Endothelial cell of umbilical vein (primary cell): ENCODE results near the gene FCER1A. TPM values are rescaled to one million over a fixed set of nuclear protein-coding genes. Genes with fewer than 3 reads are reported as not detected.

Experiments used
- BruUV-seq: library from RNA; stranded (reverse); fragments of 400-500 nt; replicated peaks from 2 replicates; lab custom pipeline; 2021; lab: Mats Ljungman, UMichigan
- CTCF ChIA-PET: fragments of 300-600, 350-600 bp; sonication (Branson Sonifier 250); formaldehyde crosslinking; loops from one replicate; lab custom pipeline; 2021; ENCODE audit warnings: antibody characterized with exemption, inconsistent platforms; lab: Charles Lee
- POLR2A ChIA-PET: fragments of 300-600, 350-600 bp; sonication (Branson Sonifier 250); formaldehyde crosslinking; loops from one replicate; lab custom pipeline; 2021; ENCODE audit warnings: antibody characterized with exemption, inconsistent platforms; lab: Charles Lee
- DNase-seq: peaks from one replicate; pipeline ENCODE4 v3.0.0-alpha.2; 2011; ENCODE audit warnings: low read depth, low spot score
- FAIRE-seq: peaks from 2 replicates; lab custom pipeline; 2011; peaks lifted over from hg19 to GRCh38; lab: Jason Lieb, UNC
- H2AFZ ChIP-seq: 2 replicates; pipeline ENCODE4 v1.6.0; 2012; ENCODE audit warnings: low read depth, low read length, control low read depth, inconsistent platforms
- H3K27ac ChIP-seq: 2 replicates; pipeline ENCODE4 v1.5.1; 2011; ENCODE audit warnings: low read depth, mild to moderate bottlenecking, control low read depth, low read length, moderate library complexity; ENCODE audit not compliant: insufficient read depth
- H3K27me3 ChIP-seq, 2 experiments: 2 replicates each; pipeline versions ENCODE4 v1.6.0 to v1.6.1; 2011; ENCODE audit warnings: low read length in 2 of 2, mixed read lengths in 1 of 2; ENCODE audit not compliant: control insufficient read depth in 2 of 2, insufficient read depth in 2 of 2
- H3K36me3 ChIP-seq, 2 experiments: 2 replicates in 1 of 2; 3 replicates in 1 of 2; pipeline ENCODE4 v1.5.1; 2011; ENCODE audit warnings: low read length in 2 of 2, mild to moderate bottlenecking in 1 of 2, moderate library complexity in 1 of 2; ENCODE audit not compliant: control insufficient read depth in 2 of 2, insufficient read depth in 2 of 2; ENCODE audit errors: extremely low read depth in 1 of 2
- H3K4me1 ChIP-seq: 3 replicates; pipeline ENCODE4 v1.5.1; 2011; ENCODE audit warnings: mild to moderate bottlenecking, low read length; ENCODE audit not compliant: control insufficient read depth, insufficient read depth; ENCODE audit errors: extremely low read depth
- H3K4me2 ChIP-seq: 2 replicates; pipeline ENCODE4 v1.6.1; 2011; ENCODE audit warnings: low read length, control low read depth, mixed read lengths; ENCODE audit not compliant: insufficient read depth
- H3K4me3 ChIP-seq, 3 experiments: fragments of 200-600 bp in 1 of 3; sonication (generic), shearing (Covaris generic) in 1 of 3; replicated peaks in 1 of 3; 2 replicates each; pipeline ENCODE4 v1.5.1; 2011 to 2016; ENCODE audit warnings: control low read depth in 3 of 3, low read length in 3 of 3, mild to moderate bottlenecking in 2 of 3, inconsistent platforms in 1 of 3, low read depth in 1 of 3, moderate library complexity in 1 of 3; ENCODE audit not compliant: insufficient read depth in 1 of 3
- H3K79me2 ChIP-seq: 2 replicates; pipeline ENCODE4 v1.6.0; 2012; ENCODE audit warnings: low read length, inconsistent platforms; ENCODE audit not compliant: control insufficient read depth, insufficient read depth
- H3K9ac ChIP-seq: replicated peaks from 2 replicates; pipeline ENCODE3; 2011; ENCODE audit warnings: low read length, control low read depth; ENCODE audit not compliant: insufficient read depth; ENCODE audit errors: extremely low read depth
- H3K9me1 ChIP-seq: replicated peaks from 3 replicates; pipeline ENCODE4 v1.6.0; 2011; ENCODE audit warnings: mild to moderate bottlenecking, low read length; ENCODE audit not compliant: control insufficient read depth, insufficient read depth; ENCODE audit errors: extremely low read depth
- H3K9me3 ChIP-seq: replicated peaks from 2 replicates; pipeline ENCODE4 v1.5.1; 2012; ENCODE audit warnings: low read length, inconsistent platforms; ENCODE audit not compliant: control insufficient read depth, insufficient read depth
- H4K20me1 ChIP-seq: replicated peaks from 2 replicates; pipeline ENCODE3; 2011; ENCODE audit warnings: mild to moderate bottlenecking, low read length; ENCODE audit not compliant: control insufficient read depth, insufficient read depth; ENCODE audit errors: extremely low read depth
- EZH2 ChIP-seq: IDR thresholded peaks from 2 replicates; pipeline ENCODE4 v1.6.1; 2012; ENCODE audit warnings: borderline replicate concordance, low read depth, mild to moderate bottlenecking, moderate library complexity, low read length, inconsistent platforms; ENCODE audit not compliant: severe bottlenecking
- FOS ChIP-seq: IDR thresholded peaks from 2 replicates; pipeline ENCODE4 v1.6.1; 2011; ENCODE audit warnings: mild to moderate bottlenecking, low read length, moderate library complexity, borderline replicate concordance; ENCODE audit not compliant: insufficient read depth
- GATA2 ChIP-seq: IDR thresholded peaks from 2 replicates; pipeline ENCODE4 v1.7.0; 2011; ENCODE audit warnings: low read depth, mild to moderate bottlenecking, moderate library complexity, mixed read lengths, low read length; ENCODE audit not compliant: insufficient read length, insufficient read depth
- JUN ChIP-seq: IDR thresholded peaks from 2 replicates; pipeline ENCODE4 v1.6.1; 2011; ENCODE audit warnings: borderline replicate concordance, low read depth; ENCODE audit not compliant: insufficient read length, insufficient read depth
- MAX ChIP-seq: IDR thresholded peaks from 2 replicates; pipeline ENCODE4 v1.6.1; 2011; ENCODE audit not compliant: insufficient read depth, insufficient read length
- MYC ChIP-seq: IDR thresholded peaks from one replicate; pipeline ENCODE4 v1.6.1; 2011; ENCODE audit warnings: mild to moderate bottlenecking, low read depth, low read length
- POLR2A ChIP-seq: IDR thresholded peaks from 2 replicates; pipeline ENCODE4 v1.6.1; 2012; ENCODE audit warnings: low read depth, mild to moderate bottlenecking, control low read depth, low read length
- POLR2AphosphoS5 ChIP-seq: IDR thresholded peaks from 2 replicates; pipeline ENCODE4 v1.6.1; 2012; ENCODE audit warnings: low read depth, mild to moderate bottlenecking, control low read depth, low read length, moderate library complexity; ENCODE audit not compliant: insufficient read depth
- dilution Hi-C: fragments of 300-500 bp; cut with MboI; formaldehyde crosslinking; loops from one replicate; pipeline ENCODE4 v1.15.0; 2019; ENCODE audit warnings: low sequenced_read_pairs; ENCODE audit not compliant: extremely low pct_ligation_motif_present
- intact Hi-C: fragments of 100-400 bp; cut with micrococcal nuclease; formaldehyde crosslinking; loops from one replicate; pipeline ENCODE4 v1.10.0; 2022
- polyA plus RNA-seq, 4 experiments: library from polyadenylated mRNA; depleted of rRNA in 3 of 4; stranded (reverse) in 3 of 4; unstranded in 1 of 4; fragments of >200 nt; gene quantifications; 2 replicates each; pipeline versions ENCODE4 v1.2.1 to v1.2.3, GENCODE V29; 2011 to 2012; ENCODE audit warnings: missing spikeins in 1 of 4
- total RNA-seq: library from RNA; stranded (reverse); gene quantifications from 2 replicates; pipeline ENCODE4 v1.2.3, GENCODE V29; 2021
- TF ChIP-seq, protein P1 (sequence below), 2 donors: IDR thresholded peaks; 1 replicate in 1 of 2; 2 replicates in 1 of 2; pipeline ENCODE4 v1.5.1; 2011; ENCODE audit warnings: low read length in 2 of 2, mild to moderate bottlenecking in 2 of 2, moderate library complexity in 2 of 2, control low read depth in 1 of 2, inconsistent platforms in 1 of 2, low read depth in 1 of 2; ENCODE audit not compliant: insufficient read depth in 1 of 2; ENCODE audit errors: extremely low read depth in 1 of 2

The FCER1A gene
- total and polyA plus RNA-seq, 2 donors (not counting 3 experiments of a cell fraction or from before 2014, with no cell fraction given): not detected

DNA sequence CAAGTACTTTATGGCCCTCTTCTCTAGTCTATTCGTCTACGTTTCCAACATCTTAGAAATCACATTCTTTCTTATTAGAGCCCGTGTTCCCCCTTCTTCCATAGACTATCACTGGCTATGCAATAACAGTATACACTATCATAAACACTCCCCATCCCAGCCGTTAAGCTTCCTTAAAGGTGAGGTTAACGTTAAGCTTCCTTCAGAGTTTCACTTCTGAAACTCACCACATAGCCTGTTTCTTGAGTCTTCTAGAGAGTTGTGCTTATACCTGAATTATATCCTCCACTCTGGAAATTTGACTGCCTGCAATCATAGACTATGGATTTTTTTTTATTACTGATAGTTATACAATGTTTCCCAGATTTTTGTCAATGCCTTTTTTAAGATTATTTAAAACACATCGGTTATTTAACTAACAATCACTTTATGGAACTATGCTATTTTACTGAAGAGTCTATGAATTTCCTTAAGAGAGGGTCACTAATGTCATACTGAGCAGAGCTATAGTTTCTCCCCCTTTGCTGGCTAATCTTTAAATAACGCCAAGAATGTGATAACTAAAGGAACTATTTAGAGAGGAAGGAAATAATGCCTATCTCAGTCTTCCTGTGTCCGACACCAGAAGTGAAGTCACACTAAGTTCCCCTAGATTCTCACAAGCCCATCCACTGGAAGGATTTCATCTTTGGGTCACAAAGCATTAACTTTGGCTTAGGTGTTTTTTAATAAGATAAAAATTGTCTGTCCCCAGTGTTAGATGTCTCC lies 16.8 kb downstream of the FCER1A start:
- DNase-seq (peak; percentile 23), FAIRE-seq (peak; percentile 68)
- ChIA-PET CTCF (interaction anchor here (0.7 to 1.0 kb wide), 2 partner anchors 23 to 151 kb away, joined by 3 read pairs; no protein-coding TSS in a partner anchor), POLR2A (no interaction called here)
- Histone ChIP-seq H3K79me2 (no peaks in the 10 kb centered on the region), H3K9me3 (no peaks in the 10 kb centered on the region), H3K4me1 (peaks cover 16% of the 10 kb centered on the region), H3K27me3 (no peaks in the 10 kb centered on the region), H3K27ac (peak overlapping the region; percentile 27), H3K4me3 (no peak overlapping the region), H4K20me1 (no peaks in the 10 kb centered on the region), H3K4me2 (peak overlapping the region; percentile 12), H3K9me1 (no peaks in the 10 kb centered on the region), H2AFZ (no peak overlapping the region), H3K36me3 (no peaks in the 10 kb centered on the region), H3K9ac (no peak overlapping the region)
- dilution Hi-C loops: no loop called here
- BruUV-seq: no TSS peak
- TF ChIP-seq, protein P1, sequence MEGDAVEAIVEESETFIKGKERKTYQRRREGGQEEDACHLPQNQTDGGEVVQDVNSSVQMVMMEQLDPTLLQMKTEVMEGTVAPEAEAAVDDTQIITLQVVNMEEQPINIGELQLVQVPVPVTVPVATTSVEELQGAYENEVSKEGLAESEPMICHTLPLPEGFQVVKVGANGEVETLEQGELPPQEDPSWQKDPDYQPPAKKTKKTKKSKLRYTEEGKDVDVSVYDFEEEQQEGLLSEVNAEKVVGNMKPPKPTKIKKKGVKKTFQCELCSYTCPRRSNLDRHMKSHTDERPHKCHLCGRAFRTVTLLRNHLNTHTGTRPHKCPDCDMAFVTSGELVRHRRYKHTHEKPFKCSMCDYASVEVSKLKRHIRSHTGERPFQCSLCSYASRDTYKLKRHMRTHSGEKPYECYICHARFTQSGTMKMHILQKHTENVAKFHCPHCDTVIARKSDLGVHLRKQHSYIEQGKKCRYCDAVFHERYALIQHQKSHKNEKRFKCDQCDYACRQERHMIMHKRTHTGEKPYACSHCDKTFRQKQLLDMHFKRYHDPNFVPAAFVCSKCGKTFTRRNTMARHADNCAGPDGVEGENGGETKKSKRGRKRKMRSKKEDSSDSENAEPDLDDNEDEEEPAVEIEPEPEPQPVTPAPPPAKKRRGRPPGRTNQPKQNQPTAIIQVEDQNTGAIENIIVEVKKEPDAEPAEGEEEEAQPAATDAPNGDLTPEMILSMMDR (IDR thresholded peaks at IDR 0.05; ENCODE audit: extremely low read depth in 1 of 2, insufficient read depth in 1 of 2, low read depth in 1 of 2, low read length in 2 of 2): no peak
- TF ChIP-seq POLR2A: no peak
- TF ChIP-seq EZH2: no peak
- peak; percentile 58 for TF ChIP-seq FOS
- no peak for TF ChIP-seq JUN
- TF ChIP-seq MYC: no peak
- peak; percentile 62 for TF ChIP-seq GATA2
- TF ChIP-seq POLR2AphosphoS5: peak; percentile 72
- no peak for TF ChIP-seq MAX
- intact Hi-C loops: loop anchor here (2.0 to 10.0 kb wide), 2 partner anchors 64 to 460 kb away; no protein-coding TSS in a partner anchor
